GM21390 (cell line): ENCODE results near the gene SIGLEC8.
"Not testable (repeated sequence)": the region's sequence is repeated elsewhere in the genome, so short reads cannot be mapped to it uniquely, and the experiment has no call there.

Experiments
- ATAC-seq: cut with Tn5 transposase; IDR thresholded peaks from one replicate; pipeline ENCODE4 v1.9.1; 2021; ENCODE audit not compliant: unreplicated experiment

The SIGLEC8 gene

DNA sequence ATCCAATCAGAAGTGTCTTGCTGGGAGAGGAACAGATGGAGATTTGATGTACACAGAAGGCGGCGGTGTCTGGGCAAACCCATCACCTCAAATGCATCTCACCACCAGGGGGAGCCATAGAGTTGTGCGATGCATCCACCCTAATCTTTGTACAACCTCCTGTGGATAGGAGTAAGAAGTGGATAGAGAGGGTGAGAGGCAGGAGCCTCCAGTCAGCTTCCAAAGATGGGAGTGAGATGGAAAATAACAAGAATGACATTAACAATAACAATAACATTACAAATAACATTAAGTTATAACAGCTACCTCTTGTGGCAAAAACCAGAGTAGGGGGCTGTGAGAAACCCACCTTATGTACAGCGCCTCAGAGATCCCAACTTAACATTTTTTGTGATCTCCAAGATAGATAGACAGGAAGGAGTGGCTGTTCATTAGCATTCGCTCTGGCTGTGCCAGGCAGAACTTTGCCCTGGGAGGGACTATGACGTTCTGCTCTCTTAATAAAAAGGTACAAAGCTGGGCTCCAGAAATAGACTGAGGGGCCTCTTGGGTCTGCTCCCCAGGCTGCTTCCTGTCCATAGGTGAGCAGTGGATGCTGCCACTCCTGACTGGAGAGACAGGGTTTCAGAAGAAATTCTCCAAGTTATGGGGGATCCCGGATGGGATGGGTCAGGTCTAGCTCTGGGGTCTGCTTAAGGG, 14.9 kb upstream of the SIGLEC8 start:
- no peak for ATAC-seq

DNA sequence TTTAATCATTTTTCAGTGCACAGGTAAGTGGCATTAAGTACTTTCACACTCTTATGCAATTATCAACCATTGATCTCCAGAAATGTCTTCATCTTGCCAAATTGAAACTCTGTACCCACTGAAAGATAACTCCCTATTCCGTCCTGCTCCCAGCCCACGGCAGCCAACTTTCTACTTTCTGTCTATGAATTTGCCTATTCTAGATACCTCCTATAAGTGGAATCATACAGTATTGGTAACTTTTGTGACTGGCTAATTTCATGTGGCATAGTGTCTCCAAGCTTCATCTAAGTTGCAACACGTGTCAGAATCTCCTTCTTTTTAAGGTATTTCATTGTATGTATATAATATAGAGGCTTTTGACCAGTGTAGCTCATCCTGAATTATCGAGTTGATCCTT, 14.4 kb upstream of the SIGLEC8 start:
- ATAC-seq = no peak

DNA sequence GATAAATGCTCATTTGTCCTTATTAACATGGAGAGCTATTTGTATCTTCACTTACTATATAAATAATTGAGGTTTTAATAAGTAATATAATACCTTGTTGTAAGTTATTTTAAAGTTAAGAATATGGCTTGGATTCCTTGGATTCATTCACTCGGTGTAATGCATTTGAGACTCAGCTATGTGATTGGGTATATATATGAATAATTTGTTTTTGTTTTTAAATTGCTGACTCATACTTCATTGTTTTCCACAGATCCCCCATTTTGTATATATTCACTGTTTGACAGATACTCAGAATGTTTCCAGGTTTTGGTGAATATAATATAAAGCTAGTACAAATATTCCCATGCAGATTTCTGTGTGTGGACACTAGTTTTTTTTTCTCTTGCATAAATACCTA, 13.3 kb upstream of the SIGLEC8 start:
- no peak for ATAC-seq

DNA sequence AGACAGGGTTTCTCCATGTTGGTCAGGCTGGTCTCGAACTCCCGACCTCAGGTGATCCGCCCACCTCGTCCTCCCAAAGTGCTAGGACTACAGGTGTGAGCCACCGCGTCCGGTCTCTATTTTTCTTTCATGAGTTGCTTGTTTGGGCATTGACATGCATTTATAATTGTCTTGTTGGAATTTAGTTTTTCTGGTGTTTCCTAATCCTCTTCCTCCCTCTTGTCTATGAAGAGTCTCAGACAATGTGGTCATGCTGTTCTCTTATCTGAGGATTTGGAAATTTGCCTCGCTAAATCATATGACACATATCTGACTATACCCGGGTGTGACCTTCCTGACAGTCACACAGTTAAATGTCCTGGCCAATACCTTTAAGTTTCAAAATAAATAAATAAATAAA, 12.7 kb upstream of the SIGLEC8 start:
- no peak for ATAC-seq

DNA sequence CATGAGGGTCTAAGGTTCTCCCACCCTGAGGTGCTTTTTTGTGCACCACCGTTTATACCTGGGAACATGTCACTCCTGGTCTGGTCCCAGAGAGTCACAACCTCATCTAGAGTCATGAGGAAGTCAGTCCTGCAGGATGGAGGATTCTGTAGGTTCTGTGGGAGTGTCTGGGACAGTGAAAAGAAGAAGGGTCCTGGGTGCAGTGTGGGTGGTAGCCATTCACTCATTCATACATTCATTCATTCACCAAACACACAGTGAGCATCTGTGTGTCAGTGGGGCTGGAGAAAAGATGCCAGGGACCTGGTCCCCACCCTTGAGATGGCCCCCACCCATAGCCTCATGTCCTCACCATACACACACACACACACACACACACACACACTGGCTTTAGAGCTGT, 11.4 kb upstream of the SIGLEC8 start:
- no peak for ATAC-seq

DNA sequence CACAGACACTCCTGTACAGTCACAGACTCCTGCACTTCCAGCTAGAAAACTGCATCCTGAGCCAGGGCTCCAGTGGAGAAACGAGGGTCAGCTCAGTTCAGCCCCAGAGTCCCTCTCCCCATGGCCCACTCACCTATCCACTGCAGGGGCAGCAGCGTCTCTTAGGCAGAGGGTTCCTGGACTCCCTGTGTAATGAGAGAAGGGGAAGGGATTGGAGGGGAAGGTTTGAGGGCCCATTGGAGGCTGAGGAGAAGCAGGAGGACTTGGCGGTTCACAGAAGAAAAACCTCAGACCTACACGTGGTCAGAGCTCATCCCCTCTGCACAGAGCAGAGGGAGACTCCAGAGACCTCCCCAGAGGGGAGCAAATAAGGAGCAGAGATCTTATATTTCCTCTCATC, 10.9 kb upstream of the SIGLEC8 start:
- no peak for ATAC-seq

DNA sequence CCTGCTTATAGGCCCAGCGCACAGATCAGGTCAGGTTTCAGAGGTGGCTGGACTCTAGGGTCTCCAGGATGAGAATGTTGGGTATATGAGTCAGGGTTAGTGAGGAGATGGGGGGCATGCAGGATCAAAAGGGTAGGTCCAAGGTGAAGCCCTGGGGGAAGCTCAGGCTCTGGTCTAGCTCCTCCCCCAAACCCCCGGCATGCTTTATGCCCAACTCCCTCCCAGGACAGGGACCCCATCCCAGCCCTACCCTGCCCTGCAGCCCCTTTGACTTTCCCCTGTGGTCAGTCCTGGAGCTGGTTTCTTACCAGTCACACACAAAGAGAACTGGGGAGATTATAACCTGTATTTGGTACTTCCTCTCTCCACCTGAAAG, 10.3 kb upstream of the SIGLEC8 start:
- ATAC-seq = no peak

DNA sequence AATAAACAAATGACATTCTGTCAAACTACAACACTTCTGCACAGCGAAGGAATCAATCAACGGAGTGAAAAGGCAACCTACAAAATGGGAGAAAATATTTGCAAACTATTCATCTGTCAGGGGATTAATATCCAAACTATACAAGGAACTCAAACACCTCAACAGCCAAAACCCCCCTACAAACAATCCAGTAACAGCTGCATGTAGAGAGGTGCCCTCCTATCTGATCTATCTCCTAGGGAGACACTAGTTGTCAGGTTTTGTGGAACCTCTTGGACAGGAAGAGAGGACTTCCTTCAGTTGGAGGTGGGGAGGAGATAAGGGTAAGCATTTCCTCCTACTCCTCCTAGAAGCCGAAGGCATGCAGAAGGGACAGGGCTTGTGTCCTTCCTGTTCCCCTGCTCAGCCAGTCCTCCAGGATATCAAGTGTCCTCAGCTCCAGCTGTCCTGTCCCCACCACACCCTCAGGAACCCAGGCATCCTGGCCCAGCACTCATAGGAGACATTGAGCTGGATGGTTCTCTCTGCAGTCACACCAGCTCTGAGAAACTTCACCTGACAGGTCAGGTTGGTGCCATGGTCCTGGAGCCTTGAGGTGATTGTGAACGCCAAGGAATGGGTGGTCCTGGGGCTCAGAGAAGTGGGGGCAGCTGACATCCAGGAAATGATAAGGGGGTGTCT, 9.8 kb upstream of the SIGLEC8 start:
- no peak for ATAC-seq

DNA sequence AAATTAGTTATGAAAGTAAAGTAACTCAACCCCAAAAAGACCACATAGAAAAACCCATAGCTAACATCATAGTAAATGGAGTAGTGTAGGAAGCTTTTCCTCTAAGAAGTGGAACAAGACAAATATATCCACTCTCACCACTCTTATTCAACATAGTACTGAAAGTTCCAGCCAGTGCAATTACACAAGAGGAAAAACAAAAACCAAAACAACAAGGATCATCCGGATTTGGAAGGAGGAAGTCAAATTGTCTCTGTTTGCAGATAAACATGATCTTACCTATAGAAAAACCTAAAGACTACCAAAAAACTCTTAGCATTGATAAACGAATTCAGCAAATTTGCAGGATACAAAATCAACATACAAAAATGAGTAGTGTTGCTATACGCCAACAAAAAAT, 8.5 kb upstream of the SIGLEC8 start:
- ATAC-seq = no peak

DNA sequence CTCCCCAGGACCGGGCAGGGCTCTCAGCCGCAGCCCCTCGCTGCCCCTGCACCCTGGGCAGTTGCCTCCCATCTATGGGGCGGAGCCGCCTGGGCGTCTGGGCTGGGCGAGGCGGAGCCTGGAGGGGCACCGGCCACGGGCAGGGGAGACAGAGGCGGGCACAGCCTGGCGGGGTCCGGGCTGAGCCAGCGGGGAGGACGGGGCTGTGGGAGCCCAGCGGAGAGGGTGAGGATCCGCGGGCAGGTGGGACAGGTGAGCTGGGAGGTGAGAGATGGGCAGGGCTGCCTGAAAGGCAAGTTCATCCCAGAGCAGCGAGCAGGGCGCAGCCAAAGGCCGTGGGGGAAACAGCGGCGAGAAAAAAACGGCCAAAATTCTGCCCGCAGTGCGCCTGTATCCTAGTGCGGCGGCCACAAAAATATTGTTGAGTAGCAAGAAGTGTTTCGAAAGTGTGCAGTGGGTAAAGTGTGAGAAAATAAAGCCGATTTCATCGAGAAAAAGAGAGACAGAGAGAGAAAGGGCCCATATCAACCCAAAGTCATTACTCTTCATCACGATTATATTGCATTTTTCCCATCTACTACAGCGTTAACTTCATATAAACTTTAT, 5.8 kb upstream of the SIGLEC8 start:
- ATAC-seq = not testable (repeated sequence)

DNA sequence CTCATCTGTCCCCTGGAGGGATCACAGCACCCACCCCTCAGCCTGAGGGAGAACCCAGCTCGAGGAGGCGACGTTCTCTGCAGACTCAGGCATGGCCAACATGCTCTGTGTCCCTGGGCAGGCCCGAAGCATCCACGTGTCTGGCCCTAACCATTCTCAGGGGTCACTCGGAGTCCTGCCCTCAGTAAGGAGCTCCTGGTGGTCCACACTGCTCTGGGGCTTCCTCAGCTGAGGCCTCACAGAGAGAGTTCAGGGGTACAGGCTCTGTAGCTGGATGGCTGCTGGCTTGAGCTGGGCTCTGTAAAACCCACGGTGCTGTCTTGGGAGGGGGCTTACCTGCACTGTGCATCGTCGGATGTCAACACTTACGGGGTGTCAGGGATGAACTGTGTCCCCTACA, 4.4 kb upstream of the SIGLEC8 start:
- no peak for ATAC-seq

DNA sequence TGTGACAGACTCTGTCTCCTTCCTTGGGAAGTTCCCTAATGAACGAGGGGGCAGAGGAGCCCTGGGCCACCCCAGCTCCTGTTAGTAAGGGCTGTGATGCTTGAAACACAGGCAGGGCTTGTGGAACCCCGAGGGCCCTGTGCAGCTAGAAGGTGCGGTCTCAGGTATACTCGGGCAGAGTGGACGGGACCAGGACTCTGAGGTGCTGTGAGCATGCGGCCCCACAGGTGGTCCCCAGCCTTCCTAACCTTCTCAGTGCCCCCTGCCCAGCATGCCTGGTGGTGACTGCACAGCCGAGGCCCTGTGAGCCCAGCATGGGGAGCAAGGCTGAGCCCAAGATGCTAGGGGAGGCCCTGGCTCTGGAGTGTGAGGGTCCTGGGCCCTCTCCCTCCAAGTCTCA, 4.0 kb upstream of the SIGLEC8 start:
- ATAC-seq = no peak

DNA sequence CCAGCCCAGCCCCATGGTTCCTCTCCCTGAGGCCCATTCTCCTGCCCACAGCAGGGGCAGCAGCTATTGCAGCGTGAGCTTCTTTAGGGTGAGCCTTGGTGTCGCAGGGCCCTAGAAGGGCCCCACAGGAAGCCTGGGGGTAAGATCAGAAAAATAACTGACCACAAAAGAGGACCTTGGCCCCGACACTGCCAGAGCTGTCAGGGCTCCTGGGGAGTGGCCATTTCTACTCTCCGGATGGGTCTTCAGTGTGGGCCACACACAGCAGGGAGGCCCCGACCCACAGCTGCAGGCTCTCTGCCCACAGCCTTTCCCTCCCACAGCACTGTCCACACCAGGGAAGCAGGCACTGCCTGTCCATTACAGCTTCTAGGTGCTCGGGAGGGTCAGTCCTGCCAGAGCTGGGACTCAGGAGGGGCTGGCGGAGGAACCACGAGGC, 3.5 kb upstream of the SIGLEC8 start:
- ATAC-seq = no peak

DNA sequence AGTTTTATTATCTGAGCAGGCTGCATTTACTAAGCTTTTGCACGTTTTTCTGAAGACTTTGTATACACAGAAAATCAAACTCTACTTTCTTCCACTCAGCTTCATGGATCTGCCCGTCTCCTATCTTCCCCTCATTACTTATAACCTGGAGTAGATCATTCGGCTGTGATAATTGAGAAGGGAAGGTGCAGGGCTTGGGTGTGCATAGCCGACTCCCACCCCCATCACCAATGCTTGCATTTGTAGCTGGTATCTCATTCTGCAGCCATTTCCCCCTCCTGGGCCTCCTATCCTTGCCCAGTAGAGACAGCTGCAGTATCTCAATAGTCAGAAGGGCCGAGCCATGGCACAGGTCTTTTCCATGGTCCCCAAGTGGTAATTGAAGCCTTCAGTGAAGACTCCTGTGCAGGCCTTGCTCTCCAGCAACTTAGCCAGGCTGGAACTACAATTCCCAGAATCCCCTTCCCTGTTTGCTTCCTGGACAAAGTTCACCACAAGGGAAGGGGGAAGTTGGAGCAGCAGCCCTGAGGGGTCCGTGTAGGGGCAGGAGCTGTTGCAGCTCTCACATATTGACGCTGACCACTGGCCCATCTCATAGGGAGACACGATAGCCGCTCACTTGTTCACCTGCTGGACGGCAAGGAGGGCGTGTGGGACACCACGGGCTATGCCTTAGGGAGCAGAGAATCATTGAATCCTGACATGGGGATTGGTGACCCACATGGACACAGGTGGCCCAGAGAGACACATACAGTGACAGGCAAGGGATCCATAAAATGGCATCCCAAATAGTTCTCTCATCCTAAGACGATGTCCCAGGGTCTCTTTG, 2.1 kb upstream of the SIGLEC8 start:
- ATAC-seq = no peak

DNA sequence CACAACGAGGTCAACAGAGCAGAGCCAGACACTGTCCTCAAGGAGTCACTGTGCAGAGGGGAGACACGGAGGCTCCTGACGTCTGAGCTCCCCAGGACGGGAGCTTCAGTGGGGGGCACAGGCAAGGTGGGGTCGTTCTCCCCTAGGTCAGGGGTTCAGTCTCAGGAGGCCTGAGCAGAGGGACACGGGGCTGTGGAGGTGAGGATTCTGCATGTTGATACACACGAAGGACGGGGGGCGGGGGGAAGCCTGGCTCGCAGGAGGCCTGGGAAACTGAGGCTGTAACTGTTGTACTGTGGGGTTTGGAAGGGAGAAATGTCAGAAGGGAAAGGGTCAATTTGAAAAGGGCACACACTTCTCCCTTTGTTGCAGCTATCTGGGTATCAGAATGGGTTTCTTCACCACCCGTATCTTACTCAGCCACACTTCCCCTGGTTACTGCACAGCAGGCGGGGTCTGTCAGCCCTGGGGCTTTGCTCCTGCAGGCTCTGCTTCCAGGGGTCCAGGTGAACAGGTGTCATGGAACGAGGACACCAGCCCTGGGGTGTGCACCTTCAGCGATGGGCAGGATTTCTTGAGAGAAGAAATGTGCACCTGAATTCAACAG, 748 bp upstream of the SIGLEC8 start:
- no peak for ATAC-seq

DNA sequence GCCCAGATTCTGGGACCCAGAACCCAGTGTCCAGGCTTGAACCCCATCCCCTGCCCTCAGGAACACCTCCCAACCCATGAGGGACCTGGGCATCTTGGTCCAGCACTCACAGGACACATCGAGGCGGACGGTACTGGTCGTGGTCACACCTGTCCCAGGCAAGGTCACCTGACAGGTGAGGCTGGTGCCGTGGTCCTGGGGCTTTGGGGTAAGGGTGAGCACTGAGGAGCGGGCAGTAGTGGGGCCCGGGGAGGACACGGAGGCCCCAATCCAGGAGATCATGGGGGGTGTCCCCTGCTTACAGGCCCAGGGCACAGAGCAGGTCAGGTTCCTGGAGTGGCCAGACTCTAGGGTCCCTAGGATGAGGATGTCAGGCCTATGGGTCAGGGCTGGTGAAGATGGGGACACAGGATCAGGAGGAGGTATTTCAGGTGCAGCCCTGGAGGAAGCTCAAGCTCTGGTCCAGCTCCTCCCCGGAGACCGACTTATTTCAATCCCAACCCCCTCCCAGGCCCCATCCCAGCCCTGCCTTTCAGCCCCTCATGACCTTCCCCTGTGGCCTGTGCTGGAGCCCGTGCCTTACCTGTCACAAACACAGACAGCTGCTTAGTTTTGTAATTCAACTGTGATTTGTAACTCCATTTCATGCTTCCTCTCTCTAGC, 772 bp downstream of the SIGLEC8 start:
- ATAC-seq = no peak

DNA sequence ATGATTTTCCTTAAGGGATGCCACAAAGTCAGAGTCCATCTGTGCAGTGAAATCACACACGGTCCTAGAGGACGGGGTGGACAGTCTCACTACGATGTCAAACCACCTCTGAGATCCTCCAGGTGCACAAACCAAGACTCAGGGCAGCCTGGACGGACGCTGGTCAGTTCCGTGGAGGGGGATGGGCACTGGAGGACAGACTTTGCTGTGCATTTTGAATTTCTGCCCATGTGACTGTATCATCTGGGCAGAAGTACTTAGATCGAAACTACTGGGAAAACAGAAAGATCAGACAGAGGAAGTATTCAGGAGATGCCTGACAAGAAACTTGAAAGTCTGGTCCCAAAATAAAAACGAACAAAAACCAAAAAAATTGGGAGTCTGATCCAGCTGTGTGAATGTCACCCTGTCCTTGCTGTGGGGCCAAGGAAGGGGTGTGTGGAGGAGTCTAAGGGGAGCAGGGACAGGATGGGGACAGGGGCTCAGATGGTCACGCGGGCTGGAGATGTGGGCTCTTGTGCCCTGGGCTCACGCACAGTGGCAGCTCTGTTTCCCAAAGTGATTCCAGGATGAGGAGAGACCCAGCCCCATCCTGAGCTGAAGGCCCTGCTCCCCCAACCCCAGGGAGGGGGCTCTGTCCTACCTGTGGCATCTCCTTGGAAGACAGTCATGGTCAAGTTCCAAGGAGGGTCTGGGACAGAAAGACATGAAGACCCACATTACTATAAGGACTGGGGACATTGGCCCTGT, 1.5 kb downstream of the SIGLEC8 start:
- ATAC-seq = no peak

DNA sequence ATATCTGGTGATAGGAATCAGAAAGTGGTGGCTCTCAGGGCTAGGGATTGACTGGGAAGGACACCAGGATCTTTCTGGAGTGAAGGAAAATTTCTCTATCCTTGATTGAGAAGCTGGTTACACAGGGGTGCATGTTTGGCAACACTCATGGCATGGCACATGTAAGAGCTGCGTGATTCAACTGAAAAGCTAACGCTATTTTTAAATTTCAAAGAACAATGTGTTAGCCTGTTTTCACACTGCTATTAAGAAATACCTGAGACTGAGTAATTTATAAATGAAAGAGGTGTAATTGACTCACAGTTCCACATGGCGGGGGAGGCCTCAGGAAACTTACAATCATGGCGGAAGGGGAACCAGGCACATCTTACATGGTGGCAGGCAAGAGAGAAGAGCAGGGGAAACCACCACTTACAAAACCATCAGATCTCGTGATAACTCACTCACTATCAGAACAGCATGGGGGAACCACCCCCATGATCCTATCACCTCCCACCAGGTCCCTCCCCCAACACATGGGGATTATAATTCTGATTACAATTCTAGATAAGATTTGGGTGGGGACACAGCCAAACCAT, 7.4 kb downstream of the SIGLEC8 start:
- no peak for ATAC-seq

DNA sequence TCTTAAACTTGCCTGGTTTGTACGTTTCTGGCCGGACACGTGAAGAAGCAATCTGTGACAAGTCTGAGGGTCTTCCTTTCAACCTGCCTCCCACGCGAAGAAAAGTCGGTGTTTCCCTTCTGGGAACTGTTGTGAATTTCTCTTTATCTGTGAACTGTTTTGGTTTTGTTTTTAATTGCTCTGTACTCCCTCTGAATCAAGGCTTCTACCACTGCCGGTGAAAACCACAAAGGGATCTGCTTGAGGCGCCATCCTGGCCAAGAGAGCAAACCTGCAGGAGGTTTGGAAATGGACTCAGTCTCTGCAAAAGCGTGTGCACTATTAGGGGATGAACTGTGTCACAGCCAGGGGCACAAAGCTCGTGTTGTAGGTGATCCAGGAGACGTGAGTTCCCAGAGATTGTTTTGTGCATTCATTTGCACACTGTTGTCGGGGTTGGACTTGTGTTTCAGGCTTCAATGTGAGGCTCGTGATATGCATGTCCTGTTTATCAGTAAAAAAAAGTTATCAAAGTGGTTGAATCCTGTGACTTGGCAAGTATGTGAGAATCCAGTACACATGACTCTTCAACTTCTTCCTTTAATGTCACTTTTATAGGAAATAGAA, 9.7 kb downstream of the SIGLEC8 start:
- no peak for ATAC-seq
